MV-4-11 (cell line): ENCODE measurements around the gene TMC1.

Experiments used
- DNase-seq: peaks from one replicate; lab custom pipeline; 2025; lab: John Stamatoyannopoulos, UW

The TMC1 gene

DNA sequence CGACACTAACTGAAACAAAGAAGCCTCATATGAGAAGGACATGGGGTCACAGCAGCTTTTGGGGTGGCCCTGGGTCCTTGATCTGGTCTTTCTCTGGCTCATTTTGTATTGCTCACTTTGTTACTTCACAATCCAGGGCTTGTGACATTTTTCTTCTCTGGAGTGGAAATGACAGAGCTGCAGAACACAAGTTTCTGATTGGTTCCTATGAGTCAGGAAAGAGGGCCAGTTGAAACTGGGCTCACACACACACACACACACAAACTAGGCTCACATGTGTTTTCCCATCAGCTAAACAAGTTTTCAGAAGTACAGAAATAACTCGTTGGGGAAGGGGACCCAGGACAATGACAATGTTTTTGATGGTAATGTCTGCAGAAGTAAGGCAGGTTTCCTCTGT lies 54.3 kb downstream of the TMC1 start:
- DNase-seq, result no peak

DNA sequence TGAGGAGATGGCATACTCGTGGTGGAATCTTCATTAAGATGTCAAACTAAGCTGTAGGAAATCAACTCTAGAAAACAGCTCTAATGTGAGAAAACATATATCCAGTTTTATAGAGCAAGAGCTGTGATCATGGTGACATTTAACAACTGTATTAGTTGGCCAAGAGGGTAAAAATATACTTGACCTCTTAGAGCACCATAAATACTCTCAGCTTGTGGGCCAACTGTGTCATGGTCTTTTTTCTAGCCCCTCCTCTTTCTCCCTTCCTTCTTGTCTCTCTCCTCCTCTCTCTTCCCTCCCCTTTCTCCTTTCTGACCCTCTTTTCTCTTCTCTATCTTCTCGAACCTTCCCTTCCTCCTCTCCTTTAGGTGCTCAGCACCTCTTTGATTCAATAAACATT lies 54.7 kb downstream of the TMC1 start:
- peak; percentile 15 for DNase-seq

DNA sequence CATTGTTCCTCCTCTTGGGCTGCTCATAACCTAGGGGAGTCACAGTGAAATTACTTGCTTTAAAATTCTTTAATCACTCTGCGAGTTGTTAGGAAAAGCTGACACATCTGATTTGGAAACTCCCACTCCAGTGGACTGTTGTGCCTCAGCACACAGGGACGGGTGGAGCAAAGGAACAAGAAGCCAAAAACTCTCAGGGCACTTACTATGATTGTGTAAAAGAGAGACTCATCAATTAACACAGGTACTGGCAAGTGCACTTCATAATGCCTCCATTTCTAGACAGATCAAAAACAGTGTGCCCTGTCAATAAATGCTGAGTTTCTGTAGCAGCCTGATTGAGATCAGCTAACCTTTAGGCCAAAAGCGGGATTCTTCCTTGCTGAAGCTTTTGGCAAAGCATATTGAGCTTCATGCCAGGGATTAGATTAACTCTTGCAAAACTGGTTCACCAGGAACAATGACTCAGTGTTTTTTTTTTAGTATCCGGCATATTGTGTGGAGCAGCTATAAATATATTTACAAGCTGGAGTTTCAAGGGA lies 55.9 kb downstream of the TMC1 start:
- peak; percentile 68 for DNase-seq

DNA sequence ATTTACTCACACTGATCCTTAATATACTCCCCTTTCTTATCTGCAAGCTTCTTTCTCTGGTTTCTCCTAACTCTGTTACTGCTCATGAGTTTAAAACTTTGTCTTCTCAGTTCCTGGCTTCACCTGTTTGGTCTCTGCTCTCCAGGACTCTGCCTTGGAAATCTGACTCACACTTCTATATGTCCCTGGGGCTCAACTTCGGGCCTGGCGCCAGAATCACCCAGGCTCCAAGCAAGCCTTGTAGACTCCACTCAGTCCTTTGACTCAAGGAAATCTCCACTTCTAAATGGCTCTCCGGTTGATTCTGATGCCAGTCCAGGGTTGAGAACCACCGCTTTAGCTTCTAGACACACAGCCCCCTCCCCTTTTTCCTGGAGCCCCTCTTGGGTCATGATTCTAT lies 57.8 kb downstream of the TMC1 start:
- no peak for DNase-seq

DNA sequence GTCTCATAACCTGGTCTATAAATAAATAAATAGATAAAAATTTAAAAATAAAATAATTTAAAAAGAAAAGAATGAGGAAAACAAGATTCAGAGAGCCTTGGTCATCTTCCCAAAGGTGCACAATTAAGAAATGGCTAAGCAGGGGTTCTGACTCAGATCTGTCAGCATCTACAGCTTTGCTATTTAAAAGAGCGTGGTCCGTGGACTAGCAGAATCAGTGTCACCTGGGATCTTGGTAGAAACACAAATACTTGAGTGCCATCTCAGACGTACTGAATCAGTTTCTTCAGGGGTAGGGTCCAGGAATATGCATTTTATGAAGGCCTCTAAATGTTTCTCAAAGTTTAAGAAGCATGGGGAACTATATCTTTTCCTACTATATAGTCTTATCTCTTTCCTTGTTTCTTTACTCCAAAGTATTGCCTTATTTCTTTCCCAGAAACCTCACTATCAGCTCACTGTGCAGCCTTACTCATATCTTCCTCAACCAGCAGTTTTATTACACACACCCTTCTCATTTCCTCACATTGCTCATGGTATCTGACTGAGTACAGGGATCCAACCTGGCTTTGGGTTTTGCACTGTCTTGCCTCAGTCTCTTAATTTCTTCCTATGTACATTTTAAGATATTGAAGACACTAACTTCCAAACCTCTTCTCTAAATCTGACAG lies 58.6 kb downstream of the TMC1 start:
- DNase-seq, result no peak

DNA sequence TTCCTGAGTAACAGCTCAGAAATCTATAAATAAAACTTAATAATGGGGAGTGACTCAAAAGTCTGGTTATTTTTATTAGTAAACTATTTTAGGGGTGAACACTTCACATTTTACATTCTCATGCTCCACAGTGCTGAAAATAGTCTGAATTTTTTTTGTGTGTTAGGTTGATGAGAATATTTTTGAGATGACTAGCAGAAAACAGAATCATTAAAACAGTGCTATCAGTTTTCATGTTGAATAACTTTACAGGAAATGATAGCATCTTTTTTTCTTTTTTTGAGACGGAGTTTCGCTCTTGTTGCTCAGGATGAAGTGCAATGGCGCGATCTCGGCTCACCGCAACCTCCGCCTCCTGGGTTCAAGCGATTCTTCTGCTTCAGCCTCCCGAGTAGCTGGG lies 60.3 kb downstream of the TMC1 start:
- no peak for DNase-seq

DNA sequence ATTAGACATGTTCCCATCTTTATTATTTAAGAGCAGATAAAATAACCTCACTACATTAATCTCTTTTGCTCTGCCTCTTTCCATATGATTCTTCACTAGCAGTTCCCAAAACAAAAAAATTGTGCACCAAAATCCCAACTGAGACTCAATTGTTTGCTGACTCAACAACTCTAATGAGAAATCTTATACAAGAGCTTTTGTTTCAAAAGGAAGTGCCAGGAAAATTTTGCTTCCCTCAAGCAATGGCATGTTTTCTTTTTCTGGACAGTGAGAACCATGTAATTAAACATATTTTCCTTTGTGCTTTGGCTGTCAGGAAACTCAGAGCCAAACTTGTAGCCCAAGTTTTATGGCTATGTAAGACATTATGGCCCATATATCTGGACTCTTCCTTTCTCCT lies 62.0 kb downstream of the TMC1 start:
- no peak for DNase-seq

DNA sequence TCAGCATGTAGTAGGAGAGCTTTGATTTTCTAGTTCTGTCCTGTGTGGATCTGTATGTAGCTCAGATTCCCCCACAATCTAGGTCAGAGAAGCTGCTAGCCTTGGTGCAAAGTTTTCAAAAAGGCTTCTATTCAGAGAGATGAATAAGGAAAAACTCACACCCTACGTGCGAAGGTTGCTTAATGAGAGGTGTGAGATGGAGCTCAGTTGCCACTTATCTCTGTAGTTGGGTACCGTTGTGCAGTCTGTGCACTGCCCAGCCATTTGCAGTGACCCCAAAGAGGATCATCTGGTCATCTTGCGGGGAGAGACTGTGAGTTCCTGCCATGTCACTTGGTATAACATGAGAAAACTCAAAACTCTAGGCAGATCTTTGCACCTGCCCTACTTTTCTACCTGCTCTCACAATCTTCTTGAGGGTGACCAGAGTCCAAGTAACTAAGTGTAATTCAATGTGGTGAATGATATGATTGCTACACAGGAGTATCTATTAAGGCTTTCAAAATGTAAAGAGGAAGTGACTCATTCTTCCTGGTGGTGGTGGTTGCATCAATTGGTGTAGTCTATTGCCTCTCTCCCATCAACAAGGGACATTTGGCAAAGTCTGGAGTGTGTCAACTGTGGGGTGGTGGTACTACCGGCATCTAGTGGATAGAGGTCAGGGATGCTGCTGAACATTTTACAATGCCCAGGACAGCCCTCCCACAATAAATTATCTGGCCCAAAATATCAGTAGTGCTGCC lies 65.2 kb downstream of the TMC1 start:
- DNase-seq, result peak; percentile 96

DNA sequence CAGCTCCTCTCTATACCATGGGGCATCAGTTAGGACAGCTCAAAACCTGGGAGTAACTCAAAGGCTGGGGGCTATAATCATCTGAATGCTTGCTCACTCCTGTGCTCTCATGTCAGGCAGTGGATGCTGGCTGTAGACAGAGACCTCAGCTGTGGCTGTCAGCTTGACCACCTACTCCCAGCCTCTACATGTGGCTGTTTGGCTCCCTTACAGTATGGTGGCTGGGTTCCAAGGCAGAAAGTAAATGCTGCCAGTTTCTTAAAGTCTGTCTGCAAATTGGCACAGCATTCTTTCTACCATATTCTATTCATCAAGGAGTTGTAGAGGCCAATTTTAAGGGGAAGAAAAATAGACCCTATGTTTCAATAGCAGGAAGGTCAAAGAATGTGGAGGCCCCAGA lies 66.9 kb downstream of the TMC1 start:
- DNase-seq, result no peak

DNA sequence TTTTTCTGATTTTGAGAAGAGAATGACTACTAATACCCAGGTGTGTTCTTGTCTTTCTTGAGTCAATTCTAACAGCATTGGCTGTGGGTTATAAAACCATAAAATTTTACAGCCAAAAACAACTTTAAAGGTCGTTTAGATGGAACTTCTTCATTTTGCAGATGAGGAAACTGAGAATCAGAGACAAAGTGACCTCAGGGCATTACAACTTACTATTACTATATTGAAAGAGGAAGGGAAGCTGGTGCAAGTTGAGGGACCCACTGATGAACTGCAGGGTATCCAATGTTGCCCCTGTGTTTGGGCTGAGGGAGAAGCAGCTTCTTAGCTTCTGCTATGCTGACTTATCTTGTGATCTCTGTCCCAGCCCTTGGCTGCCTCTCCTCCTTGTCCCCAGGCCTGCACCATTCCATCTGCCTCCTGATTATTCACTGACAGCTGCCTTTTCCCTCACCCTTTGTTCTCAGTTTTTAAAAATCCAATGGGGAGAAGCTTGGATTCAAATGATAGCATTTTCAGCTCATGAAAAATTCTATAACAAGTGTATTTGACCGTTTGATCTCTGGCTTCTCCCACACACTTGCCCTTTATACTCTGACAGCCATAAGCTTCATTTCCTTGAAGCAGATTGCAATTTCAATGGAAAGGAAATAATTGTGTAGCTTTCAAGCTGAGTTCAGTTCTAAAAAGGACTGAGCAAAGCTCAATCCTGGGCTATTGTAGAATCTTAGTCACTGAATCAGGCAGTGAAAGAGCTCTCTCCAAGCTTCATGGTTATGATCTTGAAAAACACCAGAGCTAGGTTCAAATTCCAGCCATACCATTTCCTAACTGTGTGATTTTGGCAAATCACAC lies 68.5 kb downstream of the TMC1 start:
- peak; percentile 74 for DNase-seq

DNA sequence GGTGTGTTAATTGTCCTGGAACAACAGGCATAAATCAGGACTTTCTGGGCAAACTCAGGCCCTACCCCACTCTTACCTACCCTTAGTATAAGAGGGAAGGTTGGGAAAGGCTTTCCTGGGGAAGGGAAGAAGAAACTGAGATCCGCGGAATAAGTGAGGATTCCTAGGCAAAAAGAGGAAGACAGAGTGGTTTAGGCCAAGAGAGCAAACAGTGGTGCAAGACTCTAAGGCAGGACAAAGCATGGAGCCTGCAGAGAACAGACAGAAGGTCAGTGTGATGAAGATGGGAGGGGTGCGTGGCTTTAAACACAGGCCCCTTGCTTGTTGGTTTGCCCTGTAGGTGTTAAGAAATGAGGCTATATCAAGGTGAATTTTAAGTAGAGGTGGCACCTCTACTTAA lies 69.4 kb downstream of the TMC1 start:
- no peak for DNase-seq

DNA sequence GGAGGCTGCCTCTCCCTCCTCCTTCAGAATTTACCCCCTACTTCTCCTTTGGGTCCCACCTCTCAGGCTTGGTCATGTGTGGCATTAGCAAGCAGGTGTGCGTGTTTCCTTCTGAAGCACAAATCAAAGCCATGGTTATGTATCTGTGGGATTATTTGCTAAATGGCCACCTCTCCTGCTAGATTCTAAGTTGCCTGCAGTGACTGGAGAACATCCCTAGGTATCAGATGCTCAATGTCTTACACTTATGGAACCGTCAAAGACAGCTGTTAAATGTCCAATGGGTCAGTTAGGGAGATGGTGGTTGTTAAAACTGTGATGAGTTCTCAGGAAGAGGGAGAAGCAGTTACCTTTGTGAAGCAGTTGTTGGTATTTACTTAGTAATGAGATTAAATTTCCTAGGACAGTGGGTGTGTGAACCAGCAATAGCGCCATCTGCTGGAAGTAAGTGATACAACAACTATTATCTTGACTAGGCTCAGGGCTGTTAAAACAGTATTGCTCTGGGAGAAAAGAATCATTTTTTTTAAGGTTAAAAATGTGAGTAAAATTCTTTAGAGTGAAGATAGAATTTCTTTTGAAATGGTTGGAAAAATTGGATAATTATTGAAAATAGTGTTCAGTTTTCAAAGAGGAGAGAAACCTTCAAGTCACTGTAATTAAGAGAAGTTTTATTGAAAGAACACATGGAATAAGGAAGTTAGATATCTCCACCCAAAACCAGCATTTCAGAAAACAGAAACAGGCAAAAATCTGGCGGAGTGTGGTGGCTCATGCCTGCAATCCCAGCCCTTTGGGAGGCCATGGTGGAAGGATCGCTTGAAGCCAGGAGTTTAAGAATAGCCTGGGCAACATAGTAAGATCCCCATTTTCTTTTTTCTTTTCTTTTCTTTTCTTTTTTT lies 71.3 kb downstream of the TMC1 start:
- peak; percentile 61 for DNase-seq

DNA sequence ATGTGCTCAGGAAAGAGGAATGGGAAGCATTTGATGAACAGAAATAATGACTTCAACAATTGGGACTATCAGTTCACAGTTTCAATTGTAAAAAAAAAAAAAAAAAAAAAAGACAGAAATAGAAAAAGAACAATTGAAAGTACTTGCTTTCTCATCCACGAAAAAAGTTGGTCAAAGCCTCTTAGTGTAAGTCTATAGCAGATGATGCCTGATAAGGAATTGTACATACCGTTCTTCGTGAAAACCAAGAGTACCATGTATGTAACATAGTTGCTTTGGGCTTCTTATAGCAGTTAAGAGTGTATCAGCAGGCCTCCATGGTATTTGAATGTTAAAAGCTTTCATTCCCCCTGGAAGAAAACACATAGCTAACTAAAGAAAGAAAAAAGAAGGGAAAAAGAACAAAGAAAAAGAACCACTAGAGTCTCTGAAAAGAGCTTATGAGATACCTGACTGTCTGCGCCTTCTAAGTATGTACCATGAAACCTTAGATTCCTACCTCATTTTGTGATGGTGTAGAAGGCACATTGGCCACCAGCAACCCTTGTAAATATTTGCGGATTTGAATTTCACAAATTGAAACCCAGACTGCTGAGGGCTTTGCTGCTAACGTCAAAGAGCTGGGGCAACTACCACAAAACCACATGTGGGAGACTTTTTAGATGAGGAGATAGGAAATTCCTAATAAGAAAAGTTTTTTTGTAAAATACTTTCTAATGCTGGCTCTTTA lies 75.2 kb downstream of the TMC1 start:
- DNase-seq, result peak; percentile 14

DNA sequence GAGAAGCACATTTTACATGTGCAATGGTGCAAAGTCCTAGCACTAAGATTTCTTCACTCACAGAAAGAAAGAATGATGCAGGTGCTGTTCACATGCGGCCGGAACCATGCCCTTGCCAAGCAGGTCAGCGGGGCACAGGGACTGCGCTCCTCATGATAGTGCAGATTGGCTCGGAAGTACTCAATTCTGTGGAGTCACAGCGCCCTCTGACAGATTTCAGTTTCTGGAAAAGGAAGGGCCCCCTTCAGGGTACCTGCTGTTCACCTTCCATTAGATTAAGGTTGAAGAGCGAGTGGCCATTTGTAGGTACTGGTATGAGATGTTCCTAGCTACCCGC lies 75.7 kb downstream of the TMC1 start:
- DNase-seq, result no peak

DNA sequence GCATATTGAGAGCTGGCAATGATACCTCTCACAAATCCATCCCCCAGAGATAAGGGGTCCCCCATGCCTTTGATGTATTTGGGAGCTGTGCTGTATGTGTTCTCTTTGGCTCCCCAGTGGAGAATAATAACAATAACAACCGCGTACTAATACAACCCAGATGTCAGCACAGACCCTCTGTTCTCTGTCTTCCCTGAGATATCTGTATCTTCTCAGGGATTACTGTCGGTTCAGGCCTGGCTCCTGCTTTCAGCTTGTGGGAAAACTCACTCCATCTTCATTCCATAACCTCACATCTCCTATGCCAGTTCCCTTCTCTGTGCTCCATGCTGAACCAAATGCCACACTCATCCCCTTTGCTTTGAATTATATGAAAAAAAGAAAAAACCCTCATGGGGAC lies 76.2 kb downstream of the TMC1 start:
- DNase-seq, result no peak

DNA sequence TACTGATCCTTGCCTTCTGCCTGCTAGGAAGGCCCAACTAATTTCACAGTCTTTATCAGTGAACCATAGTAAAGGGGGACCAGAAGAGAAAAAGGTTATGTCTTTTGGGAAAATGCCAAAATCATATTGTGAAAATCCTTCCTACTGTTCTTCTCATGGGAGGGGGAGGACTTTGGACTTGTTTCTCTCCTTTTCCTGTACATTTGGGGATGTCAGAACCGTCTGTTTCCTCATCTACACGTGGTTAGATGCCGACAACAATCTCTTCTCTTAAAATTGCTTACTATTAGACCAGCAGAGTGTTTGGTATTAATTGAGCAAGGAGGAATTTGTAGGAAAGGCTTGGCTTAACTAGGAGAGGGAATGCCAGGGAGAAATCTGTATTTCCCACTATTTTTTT lies 77.2 kb downstream of the TMC1 start:
- DNase-seq, result no peak

DNA sequence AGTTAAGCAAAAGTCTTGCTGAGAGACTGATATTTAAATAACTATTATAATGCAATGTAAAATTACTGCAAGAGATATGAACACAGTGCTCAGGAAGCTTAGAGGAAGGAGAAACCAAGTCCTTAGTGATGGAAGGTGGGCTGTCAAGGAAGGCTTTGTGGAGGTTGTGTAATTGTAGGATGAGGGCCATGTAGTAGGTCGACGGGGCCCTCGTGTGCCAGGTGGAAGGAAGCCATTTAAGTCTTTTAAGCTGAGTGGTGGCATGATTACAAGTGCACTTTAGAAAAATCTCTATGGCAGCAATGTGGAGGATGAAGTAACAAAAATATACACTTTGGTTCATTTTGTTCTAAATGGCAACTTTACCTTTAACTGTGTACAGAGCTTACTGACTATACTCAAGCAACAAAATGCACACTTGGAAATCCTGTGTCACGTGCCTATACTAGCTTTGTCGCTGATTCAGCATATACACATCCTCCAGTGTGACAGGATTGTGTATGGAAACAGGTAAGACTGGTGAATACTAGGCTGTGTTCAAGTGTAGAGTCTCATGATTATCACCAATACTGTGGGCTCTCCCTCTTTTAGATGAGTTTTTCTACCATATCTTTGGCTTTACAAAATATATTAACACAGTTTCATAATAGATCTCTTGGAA lies 78.6 kb downstream of the TMC1 start:
- no peak for DNase-seq

DNA sequence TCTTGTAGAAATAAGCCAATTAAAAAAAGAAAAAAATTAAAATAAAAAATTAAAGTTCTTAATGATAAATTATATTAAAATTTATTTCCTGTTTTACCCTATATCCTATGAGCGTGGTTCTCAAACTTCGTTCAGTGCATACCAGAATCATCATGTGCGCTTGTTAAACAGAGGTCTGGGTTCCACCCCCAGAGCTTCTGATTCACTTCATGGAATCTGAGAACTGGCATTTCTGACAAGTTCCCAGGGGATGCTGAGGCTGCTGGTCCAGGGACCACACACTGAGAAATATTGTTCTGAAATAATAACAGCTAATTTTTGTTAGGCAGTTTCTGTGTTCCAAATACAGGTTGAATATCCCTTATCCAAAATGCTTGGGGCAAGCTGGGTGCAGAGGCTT lies 79.3 kb downstream of the TMC1 start:
- no peak for DNase-seq

DNA sequence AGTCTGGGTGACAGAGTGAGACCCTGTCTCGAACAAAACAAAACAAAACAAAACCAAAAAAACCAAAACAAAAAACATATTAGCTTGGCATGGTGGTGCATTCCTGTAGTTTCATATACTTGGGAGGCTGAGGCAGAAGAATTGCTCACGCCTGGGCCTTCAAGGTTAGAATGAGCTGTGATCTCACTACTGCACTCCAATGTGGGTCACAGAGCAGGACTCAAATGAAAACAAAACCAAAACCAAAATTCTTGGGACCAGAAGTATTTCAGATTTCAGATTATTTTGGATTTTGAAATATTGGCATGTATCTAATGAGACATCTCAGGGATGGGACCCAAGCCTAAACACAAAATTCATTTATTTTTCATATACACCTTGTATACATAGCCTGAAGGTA lies 80.2 kb downstream of the TMC1 start:
- no peak for DNase-seq

DNA sequence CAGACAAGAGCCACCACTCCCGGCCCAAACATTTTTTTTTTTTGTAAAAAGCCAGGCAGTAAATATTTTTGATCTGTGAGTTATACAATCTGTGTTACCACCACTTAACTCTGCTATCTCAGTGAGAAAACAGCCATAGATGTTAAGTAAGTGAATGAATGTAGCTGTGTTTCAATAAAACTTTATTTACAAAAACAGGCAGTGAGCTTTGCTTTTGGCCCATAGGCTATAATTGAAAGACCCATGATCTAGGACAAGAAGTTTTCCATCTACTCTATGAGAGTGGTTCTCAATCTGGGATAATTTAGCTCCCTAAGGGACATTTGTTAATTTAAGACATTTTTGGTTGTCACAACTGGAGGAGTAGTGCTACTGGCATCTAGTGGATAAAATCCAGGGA lies 91.0 kb downstream of the TMC1 start:
- DNase-seq, result no peak

DNA sequence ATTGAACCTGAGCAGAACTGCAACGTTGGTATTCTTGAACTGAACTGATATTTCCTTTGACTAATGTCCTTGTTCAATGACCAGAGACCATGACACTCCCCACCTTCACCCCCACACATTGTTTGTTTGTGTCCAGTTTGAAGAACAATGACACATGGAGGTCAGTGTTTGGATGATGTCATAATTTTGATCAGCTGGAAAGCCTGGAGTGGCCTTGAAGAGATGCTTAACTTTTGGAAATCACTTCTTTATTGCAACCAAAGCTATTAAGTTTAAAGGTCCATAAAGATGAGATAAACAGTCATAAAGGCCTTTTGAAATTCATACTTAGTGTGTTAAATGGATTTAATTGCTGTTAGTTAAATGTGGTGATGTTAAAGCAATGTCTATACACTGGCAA lies 92.7 kb downstream of the TMC1 start:
- no peak for DNase-seq
